ENCODE measurements around the gene TNIK.

DNA sequence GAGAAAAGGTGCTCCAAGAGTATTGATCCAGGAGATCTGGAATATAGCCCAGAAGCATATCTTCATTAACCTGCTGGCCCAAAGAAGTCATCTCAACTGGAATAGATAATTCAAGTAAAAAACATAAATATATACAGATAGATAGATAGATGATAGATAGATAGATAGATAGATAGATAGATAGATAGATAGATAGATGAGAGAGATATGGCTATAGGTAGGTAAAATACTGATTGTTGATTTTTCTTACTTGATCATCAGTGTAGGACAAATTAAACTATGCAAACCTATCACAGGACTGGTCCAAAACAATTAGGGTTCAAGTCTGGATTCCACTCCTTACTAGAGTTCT lies 83.6 kb downstream of the TNIK start:
- TF ChIP-seq FOXA1 (IDR thresholded peaks at IDR 0.05) (no peak), GABPA (IDR thresholded peaks at IDR 0.05 in 1 of 2, conservative IDR thresholded peaks at IDR 0.05 in 1 of 2) (no peak), YY1 (IDR thresholded peaks at IDR 0.05) (no peak), TAF1 (conservative IDR thresholded peaks at IDR 0.05) (no peak), RAD21 (IDR thresholded peaks at IDR 0.05) (peak in 1 of 2 donors; percentile 15), MAX (IDR thresholded peaks at IDR 0.05) (no peak)
- TF ChIP-seq, protein P1, sequence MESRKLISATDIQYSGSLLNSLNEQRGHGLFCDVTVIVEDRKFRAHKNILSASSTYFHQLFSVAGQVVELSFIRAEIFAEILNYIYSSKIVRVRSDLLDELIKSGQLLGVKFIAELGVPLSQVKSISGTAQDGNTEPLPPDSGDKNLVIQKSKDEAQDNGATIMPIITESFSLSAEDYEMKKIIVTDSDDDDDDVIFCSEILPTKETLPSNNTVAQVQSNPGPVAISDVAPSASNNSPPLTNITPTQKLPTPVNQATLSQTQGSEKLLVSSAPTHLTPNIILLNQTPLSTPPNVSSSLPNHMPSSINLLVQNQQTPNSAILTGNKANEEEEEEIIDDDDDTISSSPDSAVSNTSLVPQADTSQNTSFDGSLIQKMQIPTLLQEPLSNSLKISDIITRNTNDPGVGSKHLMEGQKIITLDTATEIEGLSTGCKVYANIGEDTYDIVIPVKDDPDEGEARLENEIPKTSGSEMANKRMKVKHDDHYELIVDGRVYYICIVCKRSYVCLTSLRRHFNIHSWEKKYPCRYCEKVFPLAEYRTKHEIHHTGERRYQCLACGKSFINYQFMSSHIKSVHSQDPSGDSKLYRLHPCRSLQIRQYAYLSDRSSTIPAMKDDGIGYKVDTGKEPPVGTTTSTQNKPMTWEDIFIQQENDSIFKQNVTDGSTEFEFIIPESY (IDR thresholded peaks at IDR 0.05) = no peak
- TF ChIP-seq, protein P2, sequence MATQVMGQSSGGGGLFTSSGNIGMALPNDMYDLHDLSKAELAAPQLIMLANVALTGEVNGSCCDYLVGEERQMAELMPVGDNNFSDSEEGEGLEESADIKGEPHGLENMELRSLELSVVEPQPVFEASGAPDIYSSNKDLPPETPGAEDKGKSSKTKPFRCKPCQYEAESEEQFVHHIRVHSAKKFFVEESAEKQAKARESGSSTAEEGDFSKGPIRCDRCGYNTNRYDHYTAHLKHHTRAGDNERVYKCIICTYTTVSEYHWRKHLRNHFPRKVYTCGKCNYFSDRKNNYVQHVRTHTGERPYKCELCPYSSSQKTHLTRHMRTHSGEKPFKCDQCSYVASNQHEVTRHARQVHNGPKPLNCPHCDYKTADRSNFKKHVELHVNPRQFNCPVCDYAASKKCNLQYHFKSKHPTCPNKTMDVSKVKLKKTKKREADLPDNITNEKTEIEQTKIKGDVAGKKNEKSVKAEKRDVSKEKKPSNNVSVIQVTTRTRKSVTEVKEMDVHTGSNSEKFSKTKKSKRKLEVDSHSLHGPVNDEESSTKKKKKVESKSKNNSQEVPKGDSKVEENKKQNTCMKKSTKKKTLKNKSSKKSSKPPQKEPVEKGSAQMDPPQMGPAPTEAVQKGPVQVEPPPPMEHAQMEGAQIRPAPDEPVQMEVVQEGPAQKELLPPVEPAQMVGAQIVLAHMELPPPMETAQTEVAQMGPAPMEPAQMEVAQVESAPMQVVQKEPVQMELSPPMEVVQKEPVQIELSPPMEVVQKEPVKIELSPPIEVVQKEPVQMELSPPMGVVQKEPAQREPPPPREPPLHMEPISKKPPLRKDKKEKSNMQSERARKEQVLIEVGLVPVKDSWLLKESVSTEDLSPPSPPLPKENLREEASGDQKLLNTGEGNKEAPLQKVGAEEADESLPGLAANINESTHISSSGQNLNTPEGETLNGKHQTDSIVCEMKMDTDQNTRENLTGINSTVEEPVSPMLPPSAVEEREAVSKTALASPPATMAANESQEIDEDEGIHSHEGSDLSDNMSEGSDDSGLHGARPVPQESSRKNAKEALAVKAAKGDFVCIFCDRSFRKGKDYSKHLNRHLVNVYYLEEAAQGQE (IDR thresholded peaks at IDR 0.05) = no peak
- TF ChIP-seq, protein P3, sequence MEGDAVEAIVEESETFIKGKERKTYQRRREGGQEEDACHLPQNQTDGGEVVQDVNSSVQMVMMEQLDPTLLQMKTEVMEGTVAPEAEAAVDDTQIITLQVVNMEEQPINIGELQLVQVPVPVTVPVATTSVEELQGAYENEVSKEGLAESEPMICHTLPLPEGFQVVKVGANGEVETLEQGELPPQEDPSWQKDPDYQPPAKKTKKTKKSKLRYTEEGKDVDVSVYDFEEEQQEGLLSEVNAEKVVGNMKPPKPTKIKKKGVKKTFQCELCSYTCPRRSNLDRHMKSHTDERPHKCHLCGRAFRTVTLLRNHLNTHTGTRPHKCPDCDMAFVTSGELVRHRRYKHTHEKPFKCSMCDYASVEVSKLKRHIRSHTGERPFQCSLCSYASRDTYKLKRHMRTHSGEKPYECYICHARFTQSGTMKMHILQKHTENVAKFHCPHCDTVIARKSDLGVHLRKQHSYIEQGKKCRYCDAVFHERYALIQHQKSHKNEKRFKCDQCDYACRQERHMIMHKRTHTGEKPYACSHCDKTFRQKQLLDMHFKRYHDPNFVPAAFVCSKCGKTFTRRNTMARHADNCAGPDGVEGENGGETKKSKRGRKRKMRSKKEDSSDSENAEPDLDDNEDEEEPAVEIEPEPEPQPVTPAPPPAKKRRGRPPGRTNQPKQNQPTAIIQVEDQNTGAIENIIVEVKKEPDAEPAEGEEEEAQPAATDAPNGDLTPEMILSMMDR (IDR thresholded peaks at IDR 0.05; ENCODE audit: low read depth, low read length, missing input control) = no peak
